HG03066 (cell line): Measurements from ENCODE around the gene CLTB.

Experiments used
- ATAC-seq: cut with Tn5 transposase; IDR thresholded peaks from one replicate; pipeline ENCODE4 v1.9.1; 2021; ENCODE audit warnings: low read depth; ENCODE audit not compliant: unreplicated experiment

Gene CLTB

DNA sequence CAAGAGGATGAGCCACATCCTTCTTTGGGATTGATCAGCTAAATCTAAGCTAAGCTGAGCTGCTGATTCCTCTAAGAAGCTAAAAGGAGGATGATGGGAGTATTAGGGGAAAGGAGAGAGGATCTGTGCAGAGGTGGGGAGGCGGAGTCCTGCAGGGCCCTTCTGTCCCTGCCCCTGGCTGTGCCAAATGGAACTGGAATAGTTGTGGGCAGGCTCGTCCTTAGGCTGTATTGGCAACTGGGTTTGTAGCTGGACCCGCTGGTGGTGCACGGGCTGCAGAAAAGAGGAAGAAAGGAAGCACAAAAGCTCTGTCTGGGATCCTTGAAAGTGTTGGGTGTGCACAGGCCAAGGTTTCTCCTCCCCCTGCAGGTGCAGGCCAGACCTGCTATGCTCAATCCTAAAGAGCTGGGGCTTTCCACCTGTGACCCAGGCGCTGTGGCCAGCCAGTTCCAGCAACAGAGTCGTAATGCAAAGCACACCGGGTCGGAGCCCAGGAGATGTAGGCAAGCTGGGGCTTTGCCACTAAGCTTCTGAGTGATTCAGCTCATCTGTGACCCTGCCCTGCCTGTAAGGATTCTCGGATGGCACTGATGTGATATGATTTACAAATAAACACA lies 9.8 kb downstream of the CLTB start:
- ATAC-seq = no peak

- no peak for ATAC-seq
These were observed 10.5 kb downstream of the CLTB start for GRCh38 chr5:176405656-176406435.

- no peak for ATAC-seq
These were observed 14.8 kb downstream of the CLTB start for GRCh38 chr5:176401281-176402205.

- ATAC-seq = no peak
These were observed 15.8 kb downstream of the CLTB start for GRCh38 chr5:176400382-176401156.

DNA sequence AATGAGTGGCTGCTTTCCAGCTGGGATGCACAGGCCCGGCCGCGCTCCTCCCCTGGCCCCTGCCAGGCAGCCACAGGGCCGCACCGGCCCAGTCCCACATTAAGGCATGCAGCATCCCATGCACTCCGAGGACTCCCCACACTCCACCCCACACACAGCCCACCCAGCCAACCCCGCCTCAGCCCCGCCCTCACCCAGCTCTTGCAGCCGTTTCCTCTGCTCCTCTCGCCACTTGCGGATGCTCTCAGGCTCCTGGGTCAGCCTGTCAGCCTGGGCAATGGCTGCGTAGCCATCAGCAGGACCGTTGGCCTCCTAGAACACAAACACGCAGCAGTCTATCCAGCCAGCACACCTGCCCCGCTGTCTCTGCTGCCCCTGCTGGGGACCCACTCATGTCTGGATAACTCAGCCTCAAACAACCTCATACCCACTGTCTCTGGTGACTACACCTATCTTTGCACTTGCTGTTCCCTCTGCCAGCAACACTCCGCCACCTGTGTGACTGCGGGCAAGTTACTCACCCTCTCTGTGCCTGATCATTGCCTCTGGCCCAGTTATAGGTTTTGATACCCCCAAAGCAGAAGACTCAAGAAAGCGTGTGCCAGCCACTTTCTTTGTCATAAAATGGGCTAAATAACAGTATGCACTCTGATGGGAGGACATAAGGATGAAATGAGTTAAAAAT lies 18.5 kb downstream of the CLTB start:
- ATAC-seq = no peak

GRCh38 chr5:176396330-176396729 lies 20.0 kb downstream of the CLTB start:
- ATAC-seq = no peak

DNA sequence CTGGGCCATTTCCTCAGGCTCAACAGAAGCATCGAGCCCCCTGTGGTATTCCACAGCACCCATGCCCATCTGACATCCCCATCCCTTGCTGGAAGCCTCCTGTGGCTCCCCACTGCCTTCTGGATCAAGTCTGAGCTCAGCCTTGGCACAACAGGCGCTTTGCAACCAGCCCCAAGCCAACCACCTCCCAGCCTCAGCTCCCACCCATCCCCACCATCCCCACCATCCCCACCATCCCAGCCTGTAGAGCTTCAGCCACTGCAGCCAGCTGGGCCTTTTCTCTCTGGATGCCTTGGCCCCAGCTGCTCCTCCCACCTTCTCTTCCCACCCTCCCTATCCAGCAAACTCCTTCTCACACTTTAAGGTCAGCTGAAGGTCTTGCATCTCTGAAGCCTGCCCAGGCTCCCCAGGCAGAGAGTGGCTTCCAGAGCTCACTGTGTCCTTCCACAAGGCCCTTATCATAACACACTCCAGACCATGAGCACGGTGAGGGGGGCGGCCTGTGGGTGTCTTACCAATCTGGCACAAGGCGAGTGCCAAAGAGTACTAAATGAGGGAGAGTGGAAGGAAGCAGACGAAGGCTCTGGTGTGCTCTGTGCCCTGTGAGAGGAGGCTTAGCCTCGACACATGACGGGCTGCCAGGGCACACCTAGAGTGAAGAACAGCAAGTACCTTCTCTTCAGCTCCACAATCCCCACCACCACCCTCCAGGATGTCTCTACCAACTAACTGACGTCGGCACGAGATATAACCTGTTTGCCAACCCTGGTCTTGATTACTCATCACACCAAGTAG lies 21.3 kb downstream of the CLTB start:
- ATAC-seq = no peak

- ATAC-seq = no peak
These were observed 22.2 kb downstream of the CLTB start for GRCh38 chr5:176394096-176394495.

- ATAC-seq = no peak
These were observed 23.8 kb downstream of the CLTB start for GRCh38 chr5:176392526-176392925.

GRCh38 chr5:176391999-176392398 lies 24.3 kb downstream of the CLTB start:
- ATAC-seq = no peak

DNA sequence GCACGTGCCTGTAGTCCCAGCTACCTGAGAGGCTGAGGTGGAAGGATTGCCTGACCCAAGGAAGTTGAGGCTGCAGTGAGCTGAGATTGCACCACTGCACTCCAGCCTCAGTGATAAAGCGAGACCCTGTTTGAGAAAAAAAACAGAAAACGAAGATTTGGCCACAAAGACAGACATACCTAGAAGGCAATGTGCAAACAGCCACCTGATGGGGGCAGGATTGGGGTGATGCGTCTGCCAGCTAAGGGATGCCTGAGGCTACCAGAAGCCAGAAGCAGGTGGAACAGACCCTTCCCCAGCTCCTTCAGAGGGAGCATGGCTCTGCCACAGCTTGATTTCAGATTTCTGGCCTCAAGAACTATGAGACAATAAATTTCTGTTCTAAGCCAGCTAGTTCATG lies 24.9 kb downstream of the CLTB start:
- ATAC-seq = no peak

DNA sequence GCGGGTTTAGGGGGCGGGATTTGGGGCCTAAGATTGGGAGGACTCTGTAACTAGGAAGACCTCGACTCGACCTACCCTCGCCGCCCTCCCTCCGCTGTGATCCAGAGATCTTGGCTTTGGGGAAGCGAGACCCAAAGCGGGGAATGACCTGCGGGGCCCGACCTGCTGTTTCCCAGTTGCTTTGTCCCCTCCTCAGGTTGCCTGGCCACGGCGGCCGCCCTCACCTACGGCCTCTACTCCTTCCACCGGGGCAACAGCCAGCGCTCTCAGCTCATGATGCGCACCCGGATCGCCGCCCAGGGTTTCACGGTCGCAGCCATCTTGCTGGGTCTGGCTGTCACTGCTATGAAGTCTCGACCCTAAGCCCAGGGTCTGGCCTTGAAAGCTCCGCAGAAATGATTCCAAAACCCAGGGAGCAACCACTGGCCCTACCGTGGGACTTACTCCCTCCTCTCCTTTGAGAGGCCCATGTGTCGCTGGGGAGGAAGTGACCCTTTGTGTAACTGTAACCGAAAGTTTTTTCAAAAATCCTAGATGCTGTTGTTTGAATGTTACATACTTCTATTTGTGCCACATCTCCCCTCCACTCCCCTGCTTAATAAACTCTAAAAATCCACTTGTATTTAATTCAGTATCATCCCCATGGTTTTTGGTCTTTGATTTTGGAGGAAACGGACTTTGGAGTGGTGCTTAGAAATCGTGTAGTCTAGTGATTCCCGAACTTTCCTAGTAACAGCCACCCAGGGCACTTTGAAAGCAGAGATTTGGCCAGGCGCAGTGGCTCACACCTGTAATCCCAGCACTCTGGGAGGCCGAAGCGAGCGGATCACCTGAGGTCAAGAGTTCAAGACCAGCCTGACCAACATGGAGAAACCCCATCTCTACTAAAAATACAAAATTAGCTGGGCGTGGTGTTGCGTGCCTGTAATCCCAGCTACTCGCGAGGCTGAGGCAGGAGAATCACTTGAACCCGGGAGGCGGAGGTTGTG lies 26.9 kb downstream of the CLTB start:
- peak; percentile 25 for ATAC-seq

DNA sequence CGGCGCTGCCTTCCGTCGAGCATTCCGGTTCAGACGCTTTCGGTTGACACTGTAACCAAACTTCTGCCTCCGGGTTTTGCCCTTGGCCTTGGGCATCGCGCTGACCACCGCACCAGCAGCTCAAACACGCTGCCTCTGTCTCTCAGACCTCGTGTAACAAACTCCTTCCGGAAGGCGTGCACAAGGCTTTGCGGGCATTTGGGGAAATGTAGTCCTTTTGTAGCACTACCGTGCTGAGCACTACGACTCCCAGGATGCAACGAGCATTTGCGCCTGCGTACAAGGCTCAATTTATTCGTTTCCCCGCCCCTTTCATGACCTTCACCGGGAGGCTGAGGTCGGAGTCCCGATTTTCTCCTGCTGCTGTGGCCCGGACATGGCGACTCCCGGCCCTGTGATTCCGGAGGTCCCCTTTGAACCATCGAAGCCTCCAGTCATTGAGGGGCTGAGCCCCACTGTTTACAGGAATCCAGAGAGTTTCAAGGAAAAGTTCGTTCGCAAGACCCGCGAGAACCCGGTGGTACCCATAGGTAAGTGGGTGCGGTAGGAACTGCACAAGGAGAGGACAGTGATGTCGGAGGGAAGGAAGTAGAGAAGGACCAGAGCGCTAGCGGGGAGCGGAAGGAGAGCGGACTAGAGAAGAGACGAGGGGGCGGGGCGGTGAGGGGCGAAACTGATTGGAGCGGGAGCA lies 27.8 kb downstream of the CLTB start, which contains the start of the genes HIGD2A and NOP16:
TSS of gene HIGD2A (plus strand) at position 308 of the 691 bp plus-strand sequence. CDS start at position 377, 69 bp downstream.
TSS of gene NOP16 (minus strand) at position 155 of the 691 bp plus-strand sequence. CDS start at position 96, 59 bp downstream.
- peak; percentile 88 for ATAC-seq

- ATAC-seq = no peak
These were observed 28.3 kb downstream of the CLTB start for GRCh38 chr5:176388003-176388443.

DNA sequence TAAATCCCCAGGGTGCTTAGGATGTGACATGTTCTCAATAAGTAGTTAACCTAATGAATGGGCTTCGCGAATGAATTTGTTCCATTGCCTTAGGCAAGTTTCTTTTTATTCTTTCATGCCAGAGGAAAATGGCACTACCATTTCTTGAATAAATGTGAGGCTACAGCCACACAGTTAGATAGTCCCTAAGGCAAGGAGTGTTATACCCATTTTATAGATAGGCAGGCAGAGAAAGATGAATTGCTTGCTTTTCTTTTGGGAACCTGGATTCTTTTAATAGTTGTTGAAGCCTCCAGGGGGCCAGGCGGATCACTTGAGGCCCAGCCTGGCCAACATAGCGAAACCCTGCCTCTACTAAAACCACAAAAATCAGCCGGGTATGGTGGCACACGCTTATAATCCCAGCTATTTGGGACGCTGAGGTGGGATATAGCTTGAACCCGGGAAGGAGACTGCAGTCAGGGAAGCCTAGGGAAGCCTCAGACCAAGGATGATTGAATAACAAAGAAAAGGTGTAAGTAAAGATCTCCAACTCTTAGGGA lies 28.9 kb downstream of the CLTB start:
- no peak for ATAC-seq

GRCh38 chr5:176386491-176386890 lies 29.8 kb downstream of the CLTB start:
- no peak for ATAC-seq

GRCh38 chr5:176384991-176385390 lies 31.3 kb downstream of the CLTB start:
- no peak for ATAC-seq
